ENCODE measurements around the gene SLC17A4. TPM values are rescaled to one million over a fixed set of nuclear protein-coding genes. Genes with fewer than 3 reads are reported as not detected.
"Not testable (repeated sequence)": the region's sequence is repeated elsewhere in the genome, so short reads cannot be mapped to it uniquely, and the experiment has no call there.

The SLC17A4 gene
- total RNA-seq, 1 donor from 2014 or later, result not detected

DNA sequence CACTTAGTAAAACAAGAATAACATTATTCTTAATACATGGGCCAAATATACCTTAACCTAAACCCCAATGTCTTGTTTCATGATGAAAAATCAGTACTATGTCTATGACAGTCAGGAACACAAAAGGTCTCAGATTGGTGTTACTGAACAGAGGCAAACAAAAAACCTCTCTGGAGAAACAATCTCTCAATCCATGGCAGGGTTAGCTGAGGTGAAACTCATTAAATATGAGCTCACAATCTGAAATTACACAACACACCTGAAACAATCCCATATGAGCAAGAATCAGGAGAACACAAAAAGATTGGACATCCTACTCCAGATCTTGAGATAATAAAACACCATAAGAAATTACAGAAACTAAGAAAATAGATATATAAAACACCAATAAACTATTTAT lies 6.5 kb upstream of the SLC17A4 start:
- no peak for ATAC-seq
- DNase-seq (ENCODE audit: missing footprints), result no peak
- intact Hi-C loops (cut with DNase I), result no loop called here

DNA sequence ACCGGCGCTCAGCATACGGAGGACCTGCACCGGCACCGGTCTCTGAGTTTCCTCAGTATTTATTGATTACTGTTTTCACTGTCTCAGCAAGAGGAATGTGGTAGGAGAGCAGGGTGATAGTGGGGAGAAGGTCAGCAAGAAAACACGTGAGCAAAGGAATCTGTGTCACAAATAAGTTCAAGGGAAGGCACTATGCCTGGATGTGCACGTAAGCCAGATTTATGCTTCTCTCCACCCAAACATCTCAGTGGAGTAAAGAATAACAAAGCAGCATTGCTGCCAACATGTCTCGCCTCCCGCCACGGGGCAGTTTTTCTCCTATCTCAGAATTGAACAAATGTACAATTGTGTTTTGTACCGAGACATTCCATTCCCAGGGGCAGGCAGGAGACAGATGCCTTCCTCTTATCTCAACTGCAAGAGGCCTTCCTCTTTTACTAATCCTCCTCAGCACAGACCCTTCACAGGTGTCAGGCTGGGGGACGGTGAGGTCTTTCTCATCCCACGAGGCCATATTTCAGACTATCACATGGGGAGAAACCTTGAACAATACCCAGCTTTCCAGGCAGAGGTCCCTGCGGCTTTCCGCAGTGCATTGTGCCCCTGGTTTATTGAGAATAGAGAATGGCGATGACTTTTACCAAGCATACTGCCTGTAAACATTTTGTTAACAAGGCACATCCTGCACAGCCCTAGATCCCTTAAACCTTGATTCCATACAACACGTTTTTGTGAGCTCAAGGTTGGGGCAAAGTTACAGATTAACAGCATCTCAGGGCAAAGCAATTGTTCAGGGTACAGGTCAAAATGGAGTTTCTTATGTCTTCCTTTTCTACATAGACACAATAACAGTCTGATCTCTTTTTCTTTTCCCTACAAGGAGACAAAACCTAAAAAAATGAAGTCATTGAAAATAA lies 5.7 kb upstream of the SLC17A4 start:
- DNase-seq (ENCODE audit: missing footprints); ATAC-seq; intact Hi-C loops (cut with DNase I): not testable (repeated sequence)

DNA sequence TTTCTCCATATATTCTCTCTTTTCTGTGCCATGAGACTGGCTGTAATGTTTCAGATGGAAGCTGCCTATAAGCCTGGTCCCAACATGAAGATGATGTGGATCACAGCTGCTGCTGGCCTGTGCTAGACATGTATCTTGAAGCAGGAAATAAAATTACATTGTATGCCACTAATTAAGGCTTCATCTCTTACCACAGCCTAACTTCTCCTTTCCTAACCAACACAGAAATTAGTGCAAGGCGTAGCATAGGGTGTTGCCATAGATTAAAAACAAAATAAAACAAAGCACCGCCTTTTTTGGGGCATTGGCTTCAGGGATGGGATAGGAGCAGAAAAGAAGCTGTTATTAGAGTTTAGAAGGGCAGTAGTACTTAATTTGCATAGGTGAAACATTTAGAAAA lies 4.7 kb upstream of the SLC17A4 start:
- ATAC-seq (no peak), DNase-seq (ENCODE audit: missing footprints) (no peak)
- intact Hi-C loops (cut with DNase I), result no loop called here

DNA sequence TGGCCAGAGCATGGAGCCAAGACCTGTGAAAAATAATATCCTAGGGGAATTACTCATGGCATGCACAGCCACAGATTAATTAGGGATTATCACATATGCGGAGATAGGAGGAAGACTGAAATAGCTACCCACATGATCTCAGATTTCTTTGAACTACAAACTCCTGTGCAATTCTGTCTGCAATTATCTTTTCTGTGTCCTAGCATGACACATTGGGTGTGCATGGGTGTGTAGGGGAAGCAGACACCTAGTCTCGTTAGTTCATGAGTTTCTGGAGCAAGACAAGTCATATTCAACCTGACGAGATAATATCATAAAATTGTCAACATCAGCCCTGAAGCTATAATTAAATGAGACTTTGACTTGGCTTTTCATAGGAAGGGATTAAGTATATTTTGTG lies 3.6 kb upstream of the SLC17A4 start:
- no peak for DNase-seq (ENCODE audit: missing footprints)

DNA sequence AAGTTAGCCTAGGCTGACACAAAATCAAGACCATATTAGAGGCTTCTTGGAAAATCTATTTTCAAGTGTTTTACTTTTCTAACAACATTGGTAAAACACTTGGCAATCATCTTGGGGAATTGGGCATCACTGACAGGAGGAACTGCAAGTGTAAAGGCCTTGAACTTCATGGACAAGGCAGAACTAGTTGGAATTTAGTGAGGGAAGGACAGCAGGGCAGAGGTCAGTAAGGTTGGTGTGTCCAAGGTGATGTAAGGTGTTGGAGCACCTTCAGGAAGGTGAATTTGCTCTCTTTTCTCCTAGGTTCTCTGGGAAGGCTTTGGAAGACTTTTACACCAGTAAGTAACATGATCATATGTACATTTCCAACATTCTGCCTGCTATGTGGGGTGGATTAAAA lies 1.5 kb upstream of the SLC17A4 start:
- DNase-seq (ENCODE audit: missing footprints) (no peak), ATAC-seq (no peak)

More for the DNA sequence above, 3.6 kb upstream of the SLC17A4 start:
- ATAC-seq, result no peak
- intact Hi-C loops (cut with DNase I), result no loop called here

DNA sequence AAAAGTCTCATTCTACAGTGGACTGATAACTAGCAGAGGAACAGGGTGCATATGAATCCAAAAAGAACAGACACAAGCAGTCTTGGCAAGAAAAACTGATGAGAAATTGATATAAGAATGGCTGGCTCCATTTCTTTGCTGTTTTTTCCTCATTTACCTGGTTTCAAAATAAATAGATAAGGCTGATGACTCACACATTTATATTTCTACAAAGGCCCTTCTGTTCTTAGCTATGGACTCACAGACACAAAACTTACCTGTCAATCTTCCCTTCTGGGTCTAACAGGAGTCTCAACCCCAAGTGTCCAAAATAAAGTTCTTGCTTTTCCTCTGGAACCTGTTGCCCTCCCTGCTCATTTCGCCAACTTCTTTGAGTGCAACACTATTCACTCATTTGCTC lies 941 bp downstream of the SLC17A4 start:
- ATAC-seq (no peak), DNase-seq (ENCODE audit: missing footprints) (no peak)
- intact Hi-C loops (cut with DNase I), result no loop called here

More for the DNA sequence above, 1.5 kb upstream of the SLC17A4 start:
- intact Hi-C loops (cut with DNase I), result no loop called here

DNA sequence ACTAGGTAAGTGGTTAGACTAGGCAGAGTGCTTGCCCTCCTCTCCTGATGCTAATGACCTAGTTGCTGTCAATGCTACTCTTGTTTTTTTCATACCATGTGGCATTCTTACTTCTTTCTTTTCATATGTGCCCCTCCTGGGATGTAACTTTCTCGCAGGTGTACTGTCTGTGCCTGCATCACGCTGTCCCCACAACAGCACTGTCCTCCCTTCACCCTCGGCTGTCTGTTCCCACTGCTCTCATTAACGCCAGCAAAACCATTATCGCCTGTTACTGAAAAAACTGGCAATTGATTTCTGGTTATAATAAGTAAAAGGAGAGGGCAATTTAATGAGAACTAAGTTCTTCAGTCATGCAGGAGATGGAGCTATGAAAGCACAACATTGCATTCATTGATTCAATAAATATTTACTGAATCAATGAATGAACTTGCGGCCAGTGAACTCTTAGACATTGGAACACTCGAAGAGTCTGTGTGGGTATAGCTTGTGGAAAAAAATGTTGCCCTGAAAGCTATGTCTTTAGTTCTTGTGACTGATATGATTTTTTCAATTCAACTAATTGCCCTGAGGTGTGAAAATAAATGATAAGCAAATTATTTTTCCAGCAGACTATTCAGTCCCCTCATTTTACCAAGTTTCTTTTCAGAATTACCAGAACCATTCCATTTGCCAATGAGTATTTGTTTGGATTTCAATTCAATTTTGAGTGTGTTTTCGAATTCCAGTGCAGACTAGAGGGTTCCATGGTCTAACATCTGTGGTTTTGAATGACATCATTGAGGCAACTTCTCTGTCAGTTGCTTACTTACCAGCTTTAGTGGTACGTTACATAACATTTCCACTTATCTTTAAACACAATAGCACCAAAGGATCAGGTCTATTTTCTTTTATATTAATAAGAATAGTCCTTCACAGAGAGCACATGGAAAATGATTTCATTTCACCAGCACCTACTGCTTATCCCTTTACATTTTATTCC lies 2.1 kb downstream of the SLC17A4 start:
- DNase-seq (ENCODE audit: missing footprints), result no peak
- no peak for ATAC-seq
- intact Hi-C loops (cut with DNase I), result no loop called here

DNA sequence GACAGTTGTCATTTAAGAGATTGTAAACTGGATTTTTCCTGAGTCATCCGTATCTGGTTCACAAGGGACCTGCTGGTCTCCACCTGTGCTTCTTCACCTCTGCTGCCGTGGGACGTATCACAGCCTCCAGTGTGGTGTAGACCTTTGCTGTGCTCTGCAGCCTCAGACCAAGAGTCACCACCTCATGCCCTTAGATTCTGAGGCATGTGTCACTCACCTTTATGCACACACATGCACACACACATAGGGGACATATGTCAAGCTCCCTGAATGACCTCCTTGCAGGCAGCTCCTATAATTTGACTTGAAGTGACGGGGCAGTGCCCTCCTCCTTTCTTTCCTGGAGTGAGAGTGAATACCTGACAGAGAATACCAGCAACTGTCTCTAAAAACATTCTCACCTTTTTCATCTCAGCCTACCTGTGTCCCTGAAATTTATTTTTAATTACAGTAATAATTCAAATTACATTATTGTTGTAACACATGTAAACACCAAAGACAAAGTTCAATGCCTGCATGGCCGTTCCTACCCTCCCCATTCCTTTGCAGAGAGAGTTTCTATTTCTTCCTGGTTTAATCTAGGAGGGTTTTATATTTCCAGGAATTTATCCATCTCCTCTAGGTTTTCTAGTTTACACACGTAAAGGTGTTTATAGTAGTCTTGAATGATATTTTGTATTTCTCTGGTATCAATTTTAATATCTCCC lies 3.5 kb downstream of the SLC17A4 start:
- intact Hi-C loops (cut with DNase I), result no loop called here
- ATAC-seq, result no peak
- DNase-seq (ENCODE audit: missing footprints), result peak; percentile 40

DNA sequence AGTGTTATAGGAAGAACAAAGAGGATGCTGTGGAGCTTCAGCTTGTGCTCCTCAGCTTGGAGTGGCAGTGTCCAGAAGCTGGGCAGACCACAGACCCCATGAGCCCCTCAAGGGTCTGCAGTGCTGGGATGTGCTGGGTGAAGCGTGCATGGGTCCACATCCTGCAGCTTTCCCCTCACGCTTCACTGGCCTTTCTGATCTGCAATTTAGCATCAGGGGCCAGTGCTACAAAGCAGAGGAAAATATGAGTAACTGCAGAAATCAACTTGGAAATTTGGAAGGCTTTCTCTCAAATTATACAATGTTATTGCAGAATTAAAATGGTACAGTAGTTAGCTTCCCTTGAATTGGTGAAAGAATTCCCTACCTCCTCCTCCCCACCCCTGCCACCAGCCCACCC lies 10.1 kb downstream of the SLC17A4 start:
- intact Hi-C loops (cut with DNase I), result no loop called here
- no peak for DNase-seq (ENCODE audit: missing footprints)
- no peak for ATAC-seq

DNA sequence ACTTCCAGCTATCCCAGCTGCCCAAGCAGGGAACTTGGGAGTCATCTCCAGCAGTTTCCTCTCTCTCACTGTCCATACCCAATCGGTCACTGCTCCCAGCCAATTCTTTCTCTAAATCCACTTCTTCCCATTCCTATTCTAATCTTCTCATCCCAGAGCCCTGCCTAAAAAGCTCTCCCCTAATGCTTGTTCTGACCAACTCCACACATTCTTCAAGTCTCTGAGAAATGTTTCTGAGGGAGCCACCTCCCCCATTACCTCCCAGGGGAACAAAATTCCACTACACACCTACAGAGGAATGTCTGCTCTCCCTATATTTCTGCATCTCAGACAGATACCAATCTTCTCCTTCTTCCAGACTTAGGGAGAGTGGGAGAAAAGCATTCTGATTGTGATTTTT lies 14.0 kb downstream of the SLC17A4 start:
- no peak for ATAC-seq
- no peak for DNase-seq (ENCODE audit: missing footprints)
- intact Hi-C loops (cut with DNase I), result no loop called here

DNA sequence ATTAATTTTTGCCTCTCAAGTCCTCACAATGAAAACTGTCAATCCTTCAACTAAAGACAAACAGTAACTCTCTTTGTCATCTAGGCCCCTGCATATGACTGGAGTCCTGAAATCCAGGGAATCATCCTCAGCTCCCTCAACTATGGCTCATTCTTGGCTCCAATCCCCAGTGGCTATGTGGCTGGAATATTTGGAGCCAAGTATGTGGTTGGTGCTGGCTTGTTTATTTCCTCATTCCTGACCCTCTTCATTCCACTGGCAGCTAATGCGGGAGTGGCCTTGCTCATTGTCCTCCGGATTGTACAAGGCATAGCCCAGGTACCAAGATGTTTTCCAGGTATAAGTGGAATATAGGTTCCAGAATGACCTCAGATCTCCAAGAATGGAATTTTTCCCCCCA lies 15.4 kb downstream of the SLC17A4 start:
- intact Hi-C loops (cut with DNase I), result no loop called here
- DNase-seq (ENCODE audit: missing footprints) (no peak), ATAC-seq (no peak)

DNA sequence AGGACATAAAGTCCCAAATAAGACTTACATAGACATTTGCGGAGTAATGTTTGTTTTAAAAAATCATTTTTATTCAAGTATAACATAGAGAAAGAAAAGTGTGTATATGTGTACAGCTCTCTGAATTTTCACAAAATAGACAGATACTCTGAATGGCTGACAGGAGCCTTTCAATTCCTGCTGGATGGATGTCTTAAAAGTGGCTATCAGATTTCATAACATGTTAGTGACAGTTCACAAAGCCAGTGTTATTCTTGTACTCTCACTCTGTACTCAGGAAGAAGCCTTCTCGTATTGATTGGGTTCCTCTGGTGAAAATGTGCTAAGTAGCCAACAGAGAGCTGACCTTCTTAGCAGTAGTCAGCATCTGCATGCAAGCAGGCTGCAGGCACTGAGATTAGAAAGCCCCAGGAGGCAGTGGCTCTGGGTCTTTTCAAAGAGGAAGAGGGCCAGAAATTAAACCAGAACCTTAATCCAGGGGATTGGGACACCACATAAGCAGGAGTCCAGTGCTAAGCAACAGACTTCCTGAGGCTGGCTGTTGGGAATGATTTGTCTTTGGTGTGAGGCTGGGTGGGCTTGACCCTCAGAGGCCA lies 19.7 kb downstream of the SLC17A4 start:
- ATAC-seq (no peak), DNase-seq (ENCODE audit: missing footprints) (no peak)
- intact Hi-C loops (cut with DNase I), result no loop called here

DNA sequence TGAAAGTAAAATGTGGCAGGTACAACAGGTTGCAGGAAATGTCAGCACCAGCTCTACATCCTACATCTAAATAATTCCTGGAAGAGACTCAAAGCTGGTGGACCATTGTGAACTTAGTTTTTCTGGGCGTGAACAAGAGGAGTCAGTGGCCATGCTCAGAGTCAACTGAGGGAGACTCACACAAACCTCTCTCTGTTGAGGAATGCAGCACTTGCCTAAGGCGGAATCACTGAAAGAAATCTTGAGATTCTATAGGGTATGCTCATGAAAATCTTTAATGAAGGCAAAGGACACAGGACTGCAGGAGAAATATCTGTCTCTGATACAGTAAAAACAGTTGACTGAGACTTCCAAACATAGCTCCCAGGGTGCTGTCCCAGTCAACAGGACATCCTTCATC lies 22.5 kb downstream of the SLC17A4 start:
- DNase-seq (ENCODE audit: missing footprints) (no peak), ATAC-seq (no peak)
- intact Hi-C loops (cut with DNase I), result no loop called here

DNA sequence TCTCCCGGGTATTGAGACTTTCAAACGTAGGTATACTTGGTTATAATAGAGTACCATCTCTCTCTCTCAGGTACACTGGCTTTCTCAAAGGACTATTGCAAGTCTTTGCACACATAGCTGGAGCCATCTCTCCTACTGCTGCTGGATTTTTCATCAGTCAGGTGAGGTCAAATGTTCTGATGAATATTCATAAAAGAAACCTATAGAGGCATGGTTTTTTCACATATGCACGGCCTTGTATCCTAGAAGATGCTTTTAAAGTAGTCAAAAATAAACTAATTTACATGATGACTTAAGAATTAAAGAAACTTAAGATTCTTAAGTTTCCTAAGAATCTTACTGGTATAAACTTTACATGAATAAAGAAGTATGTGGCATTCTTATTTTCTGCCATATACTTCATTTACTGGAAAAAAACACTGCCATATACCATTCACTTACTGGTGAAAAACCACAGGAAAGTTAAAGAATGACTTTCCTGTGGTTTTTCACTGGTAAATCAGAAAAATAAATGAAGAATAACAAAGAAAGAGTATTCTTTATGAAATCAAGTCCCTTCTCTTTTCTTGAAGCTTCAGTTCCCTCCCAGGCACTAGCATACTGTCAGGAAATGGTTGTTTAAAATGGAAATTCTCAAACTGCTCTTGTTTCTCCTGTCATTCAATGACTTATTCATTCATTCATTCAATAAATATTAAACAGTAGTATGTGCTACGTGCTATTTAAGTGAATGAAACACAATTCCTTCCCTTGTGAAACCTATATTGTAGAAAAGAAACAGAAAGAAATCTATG lies 23.5 kb downstream of the SLC17A4 start:
- ATAC-seq, result no peak
- DNase-seq (ENCODE audit: missing footprints), result no peak
- intact Hi-C loops (cut with DNase I), result no loop called here

DNA sequence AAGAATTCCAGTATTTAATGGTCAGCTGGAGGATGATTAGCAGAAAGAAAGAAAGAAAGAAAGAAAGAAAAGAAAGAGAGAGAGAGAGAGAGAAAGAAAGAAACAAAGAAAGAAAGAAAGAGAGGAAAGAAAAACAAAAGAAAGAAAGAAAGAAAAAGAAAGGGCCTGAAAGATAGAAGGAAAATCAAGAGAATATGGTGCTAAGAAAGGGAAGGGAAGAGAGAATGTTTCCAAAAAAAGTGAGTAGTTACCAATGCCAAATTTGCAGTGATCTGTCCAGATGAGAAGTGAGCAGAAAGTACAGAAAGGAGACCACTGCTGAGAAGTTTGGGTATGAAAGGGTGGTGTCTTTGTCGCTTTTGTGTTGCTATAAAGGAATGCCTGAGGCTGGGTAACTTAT lies 26.6 kb downstream of the SLC17A4 start:
- intact Hi-C loops (cut with DNase I), result no loop called here
- no peak for DNase-seq (ENCODE audit: missing footprints)
- no peak for ATAC-seq

DNA sequence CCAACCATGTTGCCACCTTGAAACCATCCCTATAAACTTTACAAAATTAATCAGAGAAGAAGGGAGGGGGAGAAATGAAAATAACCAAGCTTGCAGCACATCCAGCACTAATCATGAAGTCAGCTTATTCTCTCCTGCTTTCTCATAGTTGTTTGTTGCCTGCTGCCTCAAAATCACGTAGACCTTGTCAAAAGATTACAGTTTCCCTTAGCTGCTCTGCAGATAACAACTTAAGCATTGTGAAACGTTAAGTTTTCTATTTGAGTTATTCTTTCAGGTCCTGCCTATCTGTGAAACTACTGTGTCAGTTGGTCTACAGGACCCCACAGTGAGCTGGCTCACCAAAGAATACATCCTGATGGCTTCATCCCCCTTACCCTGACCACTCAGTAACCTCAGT lies 32.9 kb downstream of the SLC17A4 start:
- DNase-seq (ENCODE audit: missing footprints) (no peak), ATAC-seq (no peak)
- intact Hi-C loops (cut with DNase I), result loop anchor here (5.0 kb wide), 1 partner anchor 215 kb away; no protein-coding TSS in a partner anchor

DNA sequence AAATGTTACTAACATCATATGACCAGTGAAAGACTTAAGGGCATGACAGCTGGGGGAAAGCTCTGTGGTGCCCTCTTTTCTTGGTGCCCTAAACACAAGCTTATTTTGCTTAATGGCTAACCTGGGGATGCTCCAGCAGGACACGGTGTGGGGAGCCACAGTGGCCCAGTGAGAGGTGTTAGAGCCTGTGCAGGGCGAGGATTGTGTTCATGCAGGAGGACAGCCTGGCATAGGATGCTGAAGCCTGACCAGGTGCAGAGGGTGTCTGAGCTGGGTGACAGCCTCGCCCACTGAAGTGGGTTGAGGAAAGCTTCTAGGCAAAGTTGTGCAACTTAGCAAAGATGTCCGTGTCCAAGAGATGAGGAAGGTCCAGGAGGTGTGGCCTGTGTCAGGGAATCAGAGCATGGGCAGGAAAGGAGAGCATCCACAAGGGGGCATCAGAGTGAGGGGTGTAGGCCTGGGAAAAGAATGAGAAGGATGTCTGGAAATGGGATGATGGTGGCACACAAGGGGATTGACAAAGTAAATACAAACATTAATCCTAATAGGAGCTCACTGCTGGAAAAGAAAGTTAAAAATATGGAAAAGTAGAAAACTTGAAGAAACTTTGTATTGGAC lies 33.9 kb downstream of the SLC17A4 start:
- ATAC-seq (no peak), DNase-seq (ENCODE audit: missing footprints) (no peak)
- intact Hi-C loops (cut with DNase I), result loop anchor here (5.0 kb wide), 1 partner anchor 214 kb away; no protein-coding TSS in a partner anchor
